ENCODE measurements around the gene CCDC197.

DNA sequence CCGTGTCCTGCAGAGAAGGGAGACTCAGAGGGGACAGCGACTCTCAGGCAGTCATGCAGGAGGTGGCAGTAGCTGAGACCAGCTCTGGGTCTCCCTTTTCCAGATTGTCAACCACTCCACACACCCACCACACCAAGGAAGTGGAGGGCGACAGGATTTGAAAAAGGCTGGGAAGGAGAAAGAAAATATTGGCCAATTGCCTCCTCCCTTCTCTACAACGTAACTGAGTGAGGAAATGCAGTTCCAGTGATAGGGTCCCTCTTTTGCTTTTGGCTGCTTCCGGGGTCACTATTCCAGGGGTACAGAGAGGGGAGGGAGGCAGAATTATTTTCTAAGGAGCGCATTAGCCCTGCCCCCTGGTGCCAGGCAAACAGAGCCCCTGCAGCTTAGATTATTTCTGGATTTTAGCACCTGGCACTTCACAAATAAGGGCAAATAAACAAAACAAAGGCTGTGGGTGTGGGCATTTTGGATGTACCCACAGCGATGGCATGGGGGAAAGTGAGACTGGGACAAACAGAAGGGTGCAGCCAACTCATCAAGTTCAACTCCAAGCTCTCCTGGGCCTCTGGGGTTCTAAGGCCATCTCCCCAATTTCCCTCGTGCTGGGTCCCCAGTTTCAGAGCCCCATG is 41.1 kb upstream of the CCDC197 start:
- TF ChIP-seq CBFB (CRISPR knock-in tag; IDR thresholded peaks at IDR 0.05) (no peak), ELF1 (tag; IDR thresholded peaks at IDR 0.05) (no peak), CHD1 (IDR thresholded peaks at IDR 0.05; ENCODE audit: low read length) (no peak), EZH2 (IDR thresholded peaks at IDR 0.05; ENCODE audit: borderline replicate concordance, low read depth, low read length) (no peak), SIN3A (IDR thresholded peaks at IDR 0.05; ENCODE audit: borderline replicate concordance in 2 of 2, control insufficient read depth in 1 of 2, low read depth in 2 of 2, low read length in 2 of 2) (no peak), CHD2 (IDR thresholded peaks at IDR 0.05; ENCODE audit: low read depth, low read length) (no peak), ZBTB7A (IDR thresholded peaks at IDR 0.05; ENCODE audit: borderline replicate concordance, control insufficient read depth, low read depth, low read length) (no peak), SMC3 (conservative IDR thresholded peaks at IDR 0.05; ENCODE audit: insufficient read depth, low read depth, low read length) (no peak)
- TF ChIP-seq, protein P1, sequence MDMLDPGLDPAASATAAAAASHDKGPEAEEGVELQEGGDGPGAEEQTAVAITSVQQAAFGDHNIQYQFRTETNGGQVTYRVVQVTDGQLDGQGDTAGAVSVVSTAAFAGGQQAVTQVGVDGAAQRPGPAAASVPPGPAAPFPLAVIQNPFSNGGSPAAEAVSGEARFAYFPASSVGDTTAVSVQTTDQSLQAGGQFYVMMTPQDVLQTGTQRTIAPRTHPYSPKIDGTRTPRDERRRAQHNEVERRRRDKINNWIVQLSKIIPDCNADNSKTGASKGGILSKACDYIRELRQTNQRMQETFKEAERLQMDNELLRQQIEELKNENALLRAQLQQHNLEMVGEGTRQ (CRISPR knock-in tag; IDR thresholded peaks at IDR 0.05): no peak
- TF ChIP-seq, protein P2, sequence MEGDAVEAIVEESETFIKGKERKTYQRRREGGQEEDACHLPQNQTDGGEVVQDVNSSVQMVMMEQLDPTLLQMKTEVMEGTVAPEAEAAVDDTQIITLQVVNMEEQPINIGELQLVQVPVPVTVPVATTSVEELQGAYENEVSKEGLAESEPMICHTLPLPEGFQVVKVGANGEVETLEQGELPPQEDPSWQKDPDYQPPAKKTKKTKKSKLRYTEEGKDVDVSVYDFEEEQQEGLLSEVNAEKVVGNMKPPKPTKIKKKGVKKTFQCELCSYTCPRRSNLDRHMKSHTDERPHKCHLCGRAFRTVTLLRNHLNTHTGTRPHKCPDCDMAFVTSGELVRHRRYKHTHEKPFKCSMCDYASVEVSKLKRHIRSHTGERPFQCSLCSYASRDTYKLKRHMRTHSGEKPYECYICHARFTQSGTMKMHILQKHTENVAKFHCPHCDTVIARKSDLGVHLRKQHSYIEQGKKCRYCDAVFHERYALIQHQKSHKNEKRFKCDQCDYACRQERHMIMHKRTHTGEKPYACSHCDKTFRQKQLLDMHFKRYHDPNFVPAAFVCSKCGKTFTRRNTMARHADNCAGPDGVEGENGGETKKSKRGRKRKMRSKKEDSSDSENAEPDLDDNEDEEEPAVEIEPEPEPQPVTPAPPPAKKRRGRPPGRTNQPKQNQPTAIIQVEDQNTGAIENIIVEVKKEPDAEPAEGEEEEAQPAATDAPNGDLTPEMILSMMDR (IDR thresholded peaks at IDR 0.05 in 2 of 3, conservative IDR thresholded peaks at IDR 0.05 in 1 of 3; ENCODE audit: insufficient read depth in 2 of 3, low read depth in 1 of 3, low read length in 3 of 3): no peak
- TF ChIP-seq, protein P3, sequence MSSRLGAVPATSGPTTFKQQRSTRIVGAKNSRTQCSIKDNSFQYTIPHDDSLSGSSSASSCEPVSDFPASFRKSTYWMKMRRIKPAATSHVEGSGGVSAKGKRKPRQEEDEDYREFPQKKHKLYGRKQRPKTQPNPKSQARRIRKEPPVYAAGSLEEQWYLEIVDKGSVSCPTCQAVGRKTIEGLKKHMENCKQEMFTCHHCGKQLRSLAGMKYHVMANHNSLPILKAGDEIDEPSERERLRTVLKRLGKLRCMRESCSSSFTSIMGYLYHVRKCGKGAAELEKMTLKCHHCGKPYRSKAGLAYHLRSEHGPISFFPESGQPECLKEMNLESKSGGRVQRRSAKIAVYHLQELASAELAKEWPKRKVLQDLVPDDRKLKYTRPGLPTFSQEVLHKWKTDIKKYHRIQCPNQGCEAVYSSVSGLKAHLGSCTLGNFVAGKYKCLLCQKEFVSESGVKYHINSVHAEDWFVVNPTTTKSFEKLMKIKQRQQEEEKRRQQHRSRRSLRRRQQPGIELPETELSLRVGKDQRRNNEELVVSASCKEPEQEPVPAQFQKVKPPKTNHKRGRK (tag; IDR thresholded peaks at IDR 0.05): no peak
- TF ChIP-seq, protein P4, sequence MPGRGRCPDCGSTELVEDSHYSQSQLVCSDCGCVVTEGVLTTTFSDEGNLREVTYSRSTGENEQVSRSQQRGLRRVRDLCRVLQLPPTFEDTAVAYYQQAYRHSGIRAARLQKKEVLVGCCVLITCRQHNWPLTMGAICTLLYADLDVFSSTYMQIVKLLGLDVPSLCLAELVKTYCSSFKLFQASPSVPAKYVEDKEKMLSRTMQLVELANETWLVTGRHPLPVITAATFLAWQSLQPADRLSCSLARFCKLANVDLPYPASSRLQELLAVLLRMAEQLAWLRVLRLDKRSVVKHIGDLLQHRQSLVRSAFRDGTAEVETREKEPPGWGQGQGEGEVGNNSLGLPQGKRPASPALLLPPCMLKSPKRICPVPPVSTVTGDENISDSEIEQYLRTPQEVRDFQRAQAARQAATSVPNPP (IDR thresholded peaks at IDR 0.05; ENCODE audit: borderline replicate concordance, insufficient read depth, insufficient read length): no peak
- TF ChIP-seq, protein P5, sequence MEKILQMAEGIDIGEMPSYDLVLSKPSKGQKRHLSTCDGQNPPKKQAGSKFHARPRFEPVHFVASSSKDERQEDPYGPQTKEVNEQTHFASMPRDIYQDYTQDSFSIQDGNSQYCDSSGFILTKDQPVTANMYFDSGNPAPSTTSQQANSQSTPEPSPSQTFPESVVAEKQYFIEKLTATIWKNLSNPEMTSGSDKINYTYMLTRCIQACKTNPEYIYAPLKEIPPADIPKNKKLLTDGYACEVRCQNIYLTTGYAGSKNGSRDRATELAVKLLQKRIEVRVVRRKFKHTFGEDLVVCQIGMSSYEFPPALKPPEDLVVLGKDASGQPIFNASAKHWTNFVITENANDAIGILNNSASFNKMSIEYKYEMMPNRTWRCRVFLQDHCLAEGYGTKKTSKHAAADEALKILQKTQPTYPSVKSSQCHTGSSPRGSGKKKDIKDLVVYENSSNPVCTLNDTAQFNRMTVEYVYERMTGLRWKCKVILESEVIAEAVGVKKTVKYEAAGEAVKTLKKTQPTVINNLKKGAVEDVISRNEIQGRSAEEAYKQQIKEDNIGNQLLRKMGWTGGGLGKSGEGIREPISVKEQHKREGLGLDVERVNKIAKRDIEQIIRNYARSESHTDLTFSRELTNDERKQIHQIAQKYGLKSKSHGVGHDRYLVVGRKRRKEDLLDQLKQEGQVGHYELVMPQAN (IDR thresholded peaks at IDR 0.05; ENCODE audit: borderline replicate concordance): no peak
- TF ChIP-seq, protein P6, sequence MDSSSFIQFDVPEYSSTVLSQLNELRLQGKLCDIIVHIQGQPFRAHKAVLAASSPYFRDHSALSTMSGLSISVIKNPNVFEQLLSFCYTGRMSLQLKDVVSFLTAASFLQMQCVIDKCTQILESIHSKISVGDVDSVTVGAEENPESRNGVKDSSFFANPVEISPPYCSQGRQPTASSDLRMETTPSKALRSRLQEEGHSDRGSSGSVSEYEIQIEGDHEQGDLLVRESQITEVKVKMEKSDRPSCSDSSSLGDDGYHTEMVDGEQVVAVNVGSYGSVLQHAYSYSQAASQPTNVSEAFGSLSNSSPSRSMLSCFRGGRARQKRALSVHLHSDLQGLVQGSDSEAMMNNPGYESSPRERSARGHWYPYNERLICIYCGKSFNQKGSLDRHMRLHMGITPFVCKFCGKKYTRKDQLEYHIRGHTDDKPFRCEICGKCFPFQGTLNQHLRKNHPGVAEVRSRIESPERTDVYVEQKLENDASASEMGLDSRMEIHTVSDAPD (CRISPR knock-in tag; IDR thresholded peaks at IDR 0.05): no peak
